Measurements from ENCODE around the gene SHROOM3. TPM values are rescaled to one million over a fixed set of nuclear protein-coding genes. Genes with fewer than 3 reads are reported as not detected.

The SHROOM3 gene
- total RNA-seq, 1 donor from 2014 or later, result 6.9 TPM

DNA sequence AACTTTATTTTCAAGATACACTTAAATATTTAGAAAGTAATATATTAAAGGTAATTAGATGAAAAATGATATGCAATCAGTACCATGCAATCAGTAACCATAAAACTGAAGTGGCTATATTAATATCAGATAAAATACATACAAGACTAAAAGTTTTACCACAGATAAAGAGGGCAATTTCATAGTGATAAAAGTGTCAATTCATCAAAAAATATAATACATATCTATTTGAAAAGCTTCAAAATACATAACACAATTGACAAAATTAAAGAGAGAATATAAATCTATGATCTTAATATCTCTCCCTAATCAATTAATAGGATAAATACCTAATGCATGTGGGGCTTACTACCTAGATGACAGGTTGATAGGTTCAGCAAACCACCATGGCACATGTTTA lies 357.4 kb downstream of the SHROOM3 start:
- DNase-seq (ENCODE audit: extremely low spot score in 2 of 2), result no peak
- TF ChIP-seq POLR2A (IDR thresholded peaks at IDR 0.05), result no peak
- TF ChIP-seq POLR2AphosphoS5 (IDR thresholded peaks at IDR 0.05; ENCODE audit: insufficient read depth in 1 of 2, low read depth in 1 of 2), result no peak
- TF ChIP-seq, protein P1, sequence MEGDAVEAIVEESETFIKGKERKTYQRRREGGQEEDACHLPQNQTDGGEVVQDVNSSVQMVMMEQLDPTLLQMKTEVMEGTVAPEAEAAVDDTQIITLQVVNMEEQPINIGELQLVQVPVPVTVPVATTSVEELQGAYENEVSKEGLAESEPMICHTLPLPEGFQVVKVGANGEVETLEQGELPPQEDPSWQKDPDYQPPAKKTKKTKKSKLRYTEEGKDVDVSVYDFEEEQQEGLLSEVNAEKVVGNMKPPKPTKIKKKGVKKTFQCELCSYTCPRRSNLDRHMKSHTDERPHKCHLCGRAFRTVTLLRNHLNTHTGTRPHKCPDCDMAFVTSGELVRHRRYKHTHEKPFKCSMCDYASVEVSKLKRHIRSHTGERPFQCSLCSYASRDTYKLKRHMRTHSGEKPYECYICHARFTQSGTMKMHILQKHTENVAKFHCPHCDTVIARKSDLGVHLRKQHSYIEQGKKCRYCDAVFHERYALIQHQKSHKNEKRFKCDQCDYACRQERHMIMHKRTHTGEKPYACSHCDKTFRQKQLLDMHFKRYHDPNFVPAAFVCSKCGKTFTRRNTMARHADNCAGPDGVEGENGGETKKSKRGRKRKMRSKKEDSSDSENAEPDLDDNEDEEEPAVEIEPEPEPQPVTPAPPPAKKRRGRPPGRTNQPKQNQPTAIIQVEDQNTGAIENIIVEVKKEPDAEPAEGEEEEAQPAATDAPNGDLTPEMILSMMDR (IDR thresholded peaks at IDR 0.05), result no peak
- no peaks in the 10 kb centered on the region for H3K27me3 ChIP-seq
- H3K4me1 ChIP-seq, result no peaks in the 10 kb centered on the region
- H3K9me3 ChIP-seq, result no peaks in the 10 kb centered on the region
- H3K36me3 ChIP-seq, result no peaks in the 10 kb centered on the region
- no peak overlapping the region for H3K27ac ChIP-seq
- no peak overlapping the region for H3K4me3 ChIP-seq
- intact Hi-C loops (cut with DNase I), result no loop called here

DNA sequence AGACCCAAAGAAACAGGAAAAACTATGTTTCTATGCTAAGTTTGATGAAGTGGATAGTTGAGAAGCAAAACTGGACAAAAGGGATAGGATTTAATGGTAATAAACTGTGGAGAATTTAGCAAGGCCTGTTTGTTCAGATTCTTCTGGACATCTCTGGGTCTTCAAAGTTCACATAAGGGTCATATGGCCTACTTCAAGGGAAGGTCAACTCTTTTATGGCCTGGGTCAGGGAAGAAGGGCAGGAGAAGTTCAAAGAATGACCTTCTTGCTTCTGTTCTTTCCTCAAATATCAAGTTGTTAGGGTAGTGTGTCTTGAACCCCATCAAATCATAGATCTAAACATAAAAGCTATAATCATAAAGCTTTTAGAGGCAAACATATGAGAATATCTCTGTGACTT lies 360.2 kb downstream of the SHROOM3 start:
- intact Hi-C loops (cut with DNase I), result no loop called here
- DNase-seq (ENCODE audit: extremely low spot score in 2 of 2), result no peak
- Histone ChIP-seq H3K27ac (no peak overlapping the region), H3K4me3 (no peak overlapping the region), H3K27me3 (no peaks in the 10 kb centered on the region), H3K36me3 (no peaks in the 10 kb centered on the region), H3K9me3 (no peaks in the 10 kb centered on the region), H3K4me1 (no peaks in the 10 kb centered on the region)
- TF ChIP-seq, protein P1 (IDR thresholded peaks at IDR 0.05), result no peak
- TF ChIP-seq POLR2AphosphoS5 (IDR thresholded peaks at IDR 0.05; ENCODE audit: insufficient read depth in 1 of 2, low read depth in 1 of 2) (no peak), POLR2A (IDR thresholded peaks at IDR 0.05) (no peak)

DNA sequence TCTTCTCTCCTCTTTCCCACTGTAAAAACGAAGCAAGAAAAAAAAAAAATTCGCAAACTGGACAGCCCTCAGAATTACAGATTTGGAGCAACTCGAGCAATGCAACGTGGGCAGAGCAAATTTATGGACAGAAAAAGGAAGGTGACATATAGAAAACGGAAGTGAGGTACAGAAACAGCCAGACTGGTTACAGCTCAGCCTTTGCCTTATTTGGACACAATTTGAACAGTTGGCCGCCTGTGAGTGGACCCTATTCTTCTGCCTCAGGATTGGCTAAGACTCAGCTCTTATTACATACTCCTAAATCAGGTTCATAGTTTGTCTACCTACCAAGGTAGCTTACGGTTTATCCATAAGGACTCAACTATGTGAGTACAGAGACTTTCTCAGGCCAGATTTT lies 364.1 kb downstream of the SHROOM3 start:
- Histone ChIP-seq H3K27ac (no peak overlapping the region), H3K36me3 (no peaks in the 10 kb centered on the region), H3K27me3 (no peaks in the 10 kb centered on the region), H3K9me3 (no peaks in the 10 kb centered on the region), H3K4me3 (no peak overlapping the region), H3K4me1 (peaks cover 7% of the 10 kb centered on the region)
- TF ChIP-seq, protein P1 (IDR thresholded peaks at IDR 0.05), result no peak
- TF ChIP-seq POLR2AphosphoS5 (IDR thresholded peaks at IDR 0.05; ENCODE audit: insufficient read depth in 1 of 2, low read depth in 1 of 2) (no peak), POLR2A (IDR thresholded peaks at IDR 0.05) (no peak)
- DNase-seq (ENCODE audit: extremely low spot score in 2 of 2), result no peak
- intact Hi-C loops (cut with DNase I), result no loop called here

DNA sequence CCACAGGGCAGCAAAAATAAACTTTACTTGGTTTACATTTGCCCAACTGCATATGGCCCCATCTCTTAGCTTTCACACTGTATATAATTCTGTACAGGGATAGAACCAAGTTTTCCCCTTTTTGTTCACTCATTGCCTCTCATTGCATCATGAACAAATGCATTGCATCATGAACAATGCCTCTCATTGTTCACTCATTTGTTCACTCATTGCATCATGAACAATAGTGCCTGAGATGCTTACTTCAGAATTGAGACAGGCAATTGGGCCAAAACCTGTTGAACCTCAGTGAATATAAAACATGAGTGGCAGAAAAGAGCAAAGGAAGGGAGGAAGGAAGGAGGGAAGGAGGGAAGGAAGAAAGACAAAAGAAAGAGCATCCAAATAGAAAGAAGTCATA lies 364.7 kb downstream of the SHROOM3 start:
- Histone ChIP-seq H3K4me3 (no peak overlapping the region), H3K27ac (no peak overlapping the region), H3K27me3 (no peaks in the 10 kb centered on the region), H3K9me3 (no peaks in the 10 kb centered on the region), H3K36me3 (no peaks in the 10 kb centered on the region), H3K4me1 (peaks cover 7% of the 10 kb centered on the region)
- TF ChIP-seq POLR2AphosphoS5 (IDR thresholded peaks at IDR 0.05; ENCODE audit: insufficient read depth in 1 of 2, low read depth in 1 of 2) (no peak), POLR2A (IDR thresholded peaks at IDR 0.05) (no peak)
- TF ChIP-seq, protein P1 (IDR thresholded peaks at IDR 0.05), result no peak
- intact Hi-C loops (cut with DNase I), result no loop called here
- no peak for DNase-seq (ENCODE audit: extremely low spot score in 2 of 2)

DNA sequence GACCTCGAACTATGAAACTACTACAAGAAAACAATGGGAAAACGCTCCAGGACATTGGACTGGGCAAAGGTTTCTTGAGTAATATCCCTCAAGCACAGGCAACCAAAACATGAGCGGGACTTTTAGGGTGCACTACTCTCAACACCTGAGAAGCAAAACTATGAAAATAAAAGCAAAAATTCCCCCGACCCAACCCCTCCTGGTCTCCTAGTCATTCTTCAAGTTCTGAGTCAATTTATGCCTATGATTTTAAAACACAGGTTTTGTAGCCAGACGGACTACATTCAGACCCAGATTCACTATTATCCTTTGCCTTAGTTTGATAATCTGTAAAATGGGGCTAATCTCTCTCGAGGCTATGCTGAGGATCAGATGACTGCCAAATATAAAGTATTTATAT lies 365.9 kb downstream of the SHROOM3 start:
- intact Hi-C loops (cut with DNase I), result no loop called here

More for the DNA sequence above, 365.9 kb downstream of the SHROOM3 start:
- Histone ChIP-seq H3K4me3 (no peak overlapping the region), H3K27me3 (no peaks in the 10 kb centered on the region), H3K27ac (no peak overlapping the region), H3K9me3 (no peaks in the 10 kb centered on the region), H3K4me1 (peaks cover 7% of the 10 kb centered on the region), H3K36me3 (no peaks in the 10 kb centered on the region)
- DNase-seq (ENCODE audit: extremely low spot score in 2 of 2), result no peak
- TF ChIP-seq POLR2AphosphoS5 (IDR thresholded peaks at IDR 0.05; ENCODE audit: insufficient read depth in 1 of 2, low read depth in 1 of 2) (no peak), POLR2A (IDR thresholded peaks at IDR 0.05) (no peak)
- TF ChIP-seq, protein P1 (IDR thresholded peaks at IDR 0.05), result no peak
